Measurements from ENCODE around the gene CACNA2D4. TPM values are rescaled to one million over a fixed set of nuclear protein-coding genes. Genes with fewer than 3 reads are reported as not detected.

Gene CACNA2D4
- total RNA-seq, 1 experiment from 2014 or later, result 1.7 TPM

DNA sequence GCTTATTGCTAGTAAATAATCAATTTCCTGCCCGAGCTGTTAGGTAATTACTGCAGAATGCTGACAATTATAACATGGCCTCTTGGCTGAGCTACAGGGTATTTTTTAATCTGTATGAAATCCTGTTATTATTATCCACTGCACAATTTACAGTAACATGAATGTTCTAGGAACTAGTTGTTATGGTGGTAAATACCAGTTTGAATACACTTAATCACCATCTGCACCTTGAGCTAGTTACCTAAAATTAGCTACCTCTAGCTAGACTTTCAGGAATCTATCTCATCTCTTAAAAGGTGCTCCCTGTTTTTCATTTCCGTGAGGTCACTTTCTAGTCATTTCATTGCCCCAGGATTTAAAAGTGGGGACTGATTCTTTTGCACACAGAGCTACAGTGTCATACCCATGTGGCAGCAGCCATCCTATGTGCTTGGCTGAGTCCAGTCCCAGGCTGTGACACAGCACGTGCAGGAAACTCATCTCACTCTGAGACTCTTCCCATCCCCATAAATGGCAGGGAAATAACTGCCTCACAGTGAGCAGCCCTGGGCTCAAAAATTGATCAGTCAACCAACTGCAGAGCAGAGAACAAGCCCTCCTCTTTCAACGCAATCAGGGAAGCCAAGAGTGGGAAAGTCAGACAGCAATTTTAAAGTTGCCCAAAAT, 48.2 kb upstream of the CACNA2D4 start:
- Histone ChIP-seq H3K9ac (ENCODE audit: low read length) (no peak overlapping the region), H3K9me2 (ENCODE audit: insufficient read depth) (no peaks in the 10 kb centered on the region), H4K20me1 (ENCODE audit: insufficient read depth) (no peaks in the 10 kb centered on the region), H3K4me3 (replicated peaks in 1 of 2; ENCODE audit: low read depth in 1 of 2, low read length in 2 of 2) (no peak overlapping the region), H3K79me2 (ENCODE audit: insufficient read depth, low read length) (no peaks in the 10 kb centered on the region), H3K27ac (ENCODE audit: low read depth, low read length) (no peak overlapping the region), H3K9me3 (ENCODE audit: control insufficient read depth in 1 of 2, insufficient read depth in 1 of 2, low read depth in 1 of 2, low read length in 2 of 2) (no peaks in the 10 kb centered on the region), H3K4me1 (ENCODE audit: control insufficient read depth in 1 of 2, insufficient read depth in 2 of 2, low read length in 2 of 2) (no peaks in the 10 kb centered on the region), H3K4me2 (ENCODE audit: low read length) (no peak overlapping the region), H3K27me3 (ENCODE audit: insufficient read depth, low read length) (no peaks in the 10 kb centered on the region), H2AFZ (ENCODE audit: low read depth, low read length, poor library complexity, severe bottlenecking) (no peak overlapping the region), H3K36me3 (ENCODE audit: control insufficient read depth in 1 of 2, insufficient read depth in 2 of 2, low read length in 2 of 2) (no peaks in the 10 kb centered on the region; a peak in 1 of 4 replicates)
- RAD21 ChIA-PET (ENCODE audit: low non-redundant PET in 1 of 2, low total read pairs in 2 of 2, uncharacterized antibody in 2 of 2, unreplicated experiment in 2 of 2), result no interaction called here
- TF ChIP-seq CBX3 (IDR thresholded peaks at IDR 0.05; ENCODE audit: low read depth) (no peak), ELF1 (IDR thresholded peaks at IDR 0.05; ENCODE audit: borderline replicate concordance, low read depth) (no peak), ATF3 (IDR thresholded peaks at IDR 0.05) (no peak), RAD21 (IDR thresholded peaks at IDR 0.05; ENCODE audit: low read depth) (no peak), EGR1 (IDR thresholded peaks at IDR 0.05; ENCODE audit: low read depth) (no peak)
- BruUV-seq (replicated peaks), result no TSS peak
- POLR2A ChIA-PET, result interaction anchor here (1.1 kb wide), 1 partner anchor 9 kb away, joined by 3 read pairs; no protein-coding TSS in a partner anchor
- CTCF ChIA-PET, result interaction anchor here (1.0 to 1.5 kb wide), 2 partner anchors 27 to 176 kb away, joined by 3 read pairs; no protein-coding TSS in a partner anchor
- intact Hi-C loops (cut with micrococcal nuclease), result no loop called here
- DNase-seq (ENCODE audit: low read depth, low spot score), result no peak
- ATAC-seq, result no peak

GRCh38 chr12:1965916-1966315, 47.5 kb upstream of the CACNA2D4 start:
- ChIA-PET RAD21 (ENCODE audit: low non-redundant PET in 1 of 2, low total read pairs in 2 of 2, uncharacterized antibody in 2 of 2, unreplicated experiment in 2 of 2) (no interaction called here), POLR2A (no interaction called here), CTCF (interaction anchor here (1.5 kb wide), 1 partner anchor 175 kb away, joined by 3 read pairs; no protein-coding TSS in a partner anchor)
- Histone ChIP-seq H3K9me3 (ENCODE audit: control insufficient read depth in 1 of 2, insufficient read depth in 1 of 2, low read depth in 1 of 2, low read length in 2 of 2) (no peaks in the 10 kb centered on the region), H3K4me2 (ENCODE audit: low read length) (no peak overlapping the region), H3K9ac (ENCODE audit: low read length) (no peak overlapping the region), H4K20me1 (ENCODE audit: insufficient read depth) (no peaks in the 10 kb centered on the region), H3K27me3 (ENCODE audit: insufficient read depth, low read length) (no peaks in the 10 kb centered on the region), H3K79me2 (ENCODE audit: insufficient read depth, low read length) (no peaks in the 10 kb centered on the region), H3K9me2 (ENCODE audit: insufficient read depth) (no peaks in the 10 kb centered on the region), H3K4me3 (replicated peaks in 1 of 2; ENCODE audit: low read depth in 1 of 2, low read length in 2 of 2) (no peak overlapping the region), H3K4me1 (ENCODE audit: control insufficient read depth in 1 of 2, insufficient read depth in 2 of 2, low read length in 2 of 2) (no peaks in the 10 kb centered on the region), H3K36me3 (ENCODE audit: control insufficient read depth in 1 of 2, insufficient read depth in 2 of 2, low read length in 2 of 2) (peaks cover 0 to 3% of the 10 kb centered on the region in 2 experiments; a peak in 1 of 4 replicates), H3K27ac (ENCODE audit: low read depth, low read length) (no peak overlapping the region), H2AFZ (ENCODE audit: low read depth, low read length, poor library complexity, severe bottlenecking) (no peak overlapping the region)
- intact Hi-C loops (cut with micrococcal nuclease), result no loop called here
- no TSS peak for BruUV-seq (replicated peaks)
- ATAC-seq (no peak), DNase-seq (ENCODE audit: low read depth, low spot score) (no peak)
- TF ChIP-seq CEBPB (IDR thresholded peaks at IDR 0.05; ENCODE audit: low read depth), result no peak
- TF ChIP-seq FOSL1 (IDR thresholded peaks at IDR 0.05; ENCODE audit: low read depth), result no peak
- no peak for TF ChIP-seq JUND (IDR thresholded peaks at IDR 0.05)
- no peak for TF ChIP-seq EZH2 (IDR thresholded peaks at IDR 0.05)
- TF ChIP-seq ZNF274 (IDR thresholded peaks at IDR 0.05; ENCODE audit: low read depth, low read length), result no peak
- no peak for TF ChIP-seq CTCF (IDR thresholded peaks at IDR 0.05 in 2 of 3, conservative IDR thresholded peaks at IDR 0.05 in 1 of 3; ENCODE audit: borderline replicate concordance in 1 of 3, insufficient read depth in 1 of 3, low read depth in 2 of 3, low read length in 2 of 3)
- no peak for TF ChIP-seq EGR1 (IDR thresholded peaks at IDR 0.05; ENCODE audit: low read depth)
- TF ChIP-seq RAD21 (IDR thresholded peaks at IDR 0.05; ENCODE audit: low read depth), result no peak
- TF ChIP-seq, protein P1, sequence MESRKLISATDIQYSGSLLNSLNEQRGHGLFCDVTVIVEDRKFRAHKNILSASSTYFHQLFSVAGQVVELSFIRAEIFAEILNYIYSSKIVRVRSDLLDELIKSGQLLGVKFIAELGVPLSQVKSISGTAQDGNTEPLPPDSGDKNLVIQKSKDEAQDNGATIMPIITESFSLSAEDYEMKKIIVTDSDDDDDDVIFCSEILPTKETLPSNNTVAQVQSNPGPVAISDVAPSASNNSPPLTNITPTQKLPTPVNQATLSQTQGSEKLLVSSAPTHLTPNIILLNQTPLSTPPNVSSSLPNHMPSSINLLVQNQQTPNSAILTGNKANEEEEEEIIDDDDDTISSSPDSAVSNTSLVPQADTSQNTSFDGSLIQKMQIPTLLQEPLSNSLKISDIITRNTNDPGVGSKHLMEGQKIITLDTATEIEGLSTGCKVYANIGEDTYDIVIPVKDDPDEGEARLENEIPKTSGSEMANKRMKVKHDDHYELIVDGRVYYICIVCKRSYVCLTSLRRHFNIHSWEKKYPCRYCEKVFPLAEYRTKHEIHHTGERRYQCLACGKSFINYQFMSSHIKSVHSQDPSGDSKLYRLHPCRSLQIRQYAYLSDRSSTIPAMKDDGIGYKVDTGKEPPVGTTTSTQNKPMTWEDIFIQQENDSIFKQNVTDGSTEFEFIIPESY (IDR thresholded peaks at IDR 0.05; ENCODE audit: extremely low read depth, insufficient replicate concordance, low read length), result no peak
- no peak for TF ChIP-seq YY1 (IDR thresholded peaks at IDR 0.05; ENCODE audit: extremely low read depth, insufficient replicate concordance, low read depth, low read length)
- TF ChIP-seq POLR2A (IDR thresholded peaks at IDR 0.05; ENCODE audit: borderline replicate concordance, extremely low read depth, insufficient read depth, insufficient read length), result no peak
- no peak for TF ChIP-seq POLR2AphosphoS5 (IDR thresholded peaks at IDR 0.05; ENCODE audit: low read depth, low read length)
- TF ChIP-seq ELF1 (IDR thresholded peaks at IDR 0.05; ENCODE audit: borderline replicate concordance, low read depth), result no peak
- TF ChIP-seq SRF (IDR thresholded peaks at IDR 0.05; ENCODE audit: low read depth), result no peak
- no peak for TF ChIP-seq SIN3A (IDR thresholded peaks at IDR 0.05; ENCODE audit: low read depth)
- TF ChIP-seq ZFX (IDR thresholded peaks at IDR 0.05), result no peak
